Gastrocnemius medialis (tissue), 4 donors: ENCODE data around the gene GIPC1.

Experiments
- CTCF ChIP-seq, 5 experiments: fragments of 450-650 bp in 3 of 5; fragments of 200-600 bp in 2 of 5; sonication (generic) in 2 of 5; IDR thresholded peaks in 4 of 5; conservative IDR thresholded peaks in 1 of 5; 1 replicate in 4 of 5; 2 replicates in 1 of 5; pipeline ENCODE4 v1.5.1; 2016 to 2019; ENCODE audit warnings: antibody characterized with exemption in 5 of 5, mild to moderate bottlenecking in 3 of 5, moderate library complexity in 3 of 5
- POLR2A ChIP-seq, 2 donors: fragments of 450-650 bp; IDR thresholded peaks; one replicate each; pipeline ENCODE4 v1.6.1; 2017; ENCODE audit warnings: antibody characterized with exemption in 2 of 2, mild to moderate bottlenecking in 2 of 2, moderate library complexity in 2 of 2

- TF ChIP-seq POLR2A (IDR thresholded peaks at IDR 0.05) (no peak), CTCF (IDR thresholded peaks at IDR 0.05 in 4 of 5, conservative IDR thresholded peaks at IDR 0.05 in 1 of 5) (no peak)
Measured at GRCh38 chr19:14482172-14482941, 13.6 kb downstream of the GIPC1 start.
